Adrenal gland (tissue), 12 donors: Measurements from ENCODE around the gene MAN2B2. TPM values are rescaled to one million over a fixed set of nuclear protein-coding genes. Genes with fewer than 3 reads are reported as not detected.

Source experiments
- DNase-seq, 7 donors: peaks; one replicate each; pipeline ENCODE4 v3.0.0-alpha.2; 2019 to 2020
- H3K27ac ChIP-seq, 5 donors: fragments of 200-600 bp; sonication (generic) in 4 of 5; 1 replicate in 3 of 5; 2 replicates in 2 of 5; pipeline versions ENCODE4 v1.5.1 to v1.8.0; 2016 to 2020; ENCODE audit warnings: mild to moderate bottlenecking in 1 of 5
- H3K27me3 ChIP-seq: fragments of 200-600 bp; 2 replicates; pipeline ENCODE4 v1.8.0; 2021
- H3K36me3 ChIP-seq, 2 donors: fragments of 200-600 bp; replicated peaks in 1 of 2; 1 replicate in 1 of 2; 2 replicates in 1 of 2; pipeline versions ENCODE4 v1.5.1 to v1.8.0; 2018 to 2022
- H3K4me1 ChIP-seq, 2 donors: fragments of 200-600 bp; replicated peaks in 1 of 2; 1 replicate in 1 of 2; 2 replicates in 1 of 2; pipeline versions ENCODE4 v1.5.1 to v1.8.0; 2018 to 2021
- H3K4me3 ChIP-seq, 4 donors: fragments of 200-600 bp; sonication (generic) in 3 of 4; one replicate each; pipeline ENCODE4 v1.5.1; 2016 to 2018
- H3K9me3 ChIP-seq, 3 donors: fragments of 200-600 bp; sonication (generic) in 1 of 3; replicated peaks in 1 of 3; 1 replicate in 2 of 3; 2 replicates in 1 of 3; pipeline versions ENCODE4 v1.5.1 to v1.8.0; 2016 to 2021
- CTCF ChIP-seq, 6 experiments: fragments of 450-650 bp in 4 of 6; fragments of 200-600 bp in 2 of 6; sonication (generic) in 1 of 6; IDR thresholded peaks; 1 replicate in 5 of 6; 2 replicates in 1 of 6; pipeline versions ENCODE4 v1.5.1 to v1.8.0; 2016 to 2021; ENCODE audit warnings: antibody characterized with exemption in 6 of 6, mild to moderate bottlenecking in 2 of 6, moderate library complexity in 1 of 6
- POLR2A ChIP-seq, 2 donors: fragments of 450-650 bp; IDR thresholded peaks; one replicate each; pipeline ENCODE4 v1.6.1; 2017; ENCODE audit warnings: antibody characterized with exemption in 2 of 2, mild to moderate bottlenecking in 2 of 2, moderate library complexity in 1 of 2
- WGBS, 4 donors: extraction: QIAGEN DNeasy Blood & Tissue Kit in 2 of 4; methylation state at CpG; one replicate each; pipeline versions ENCODE4 v1.1.5 to v1.1.7; 2013 to 2017; 5-methylcytosine and 5-hydroxymethylcytosine counted together
- intact Hi-C, 2 donors: fragments of 100-400 bp; cut with DNase I; formaldehyde crosslinking; loops; one replicate each; pipeline versions ENCODE4 v1.14.1 to v1.15.0; 2022 to 2023
- polyA plus RNA-seq, 3 donors: library from polyadenylated mRNA; stranded (reverse); fragments of 200-250 nt in 2 of 3; fragments of 350-450 nt in 1 of 3; fragmentation: Illumina TruSeq in 1 of 3; extraction: RNeasy Lipid Tissue Mini Kit (QIAGEN cat#74804) in 1 of 3; gene quantifications; one replicate each; pipeline ENCODE4 v1.2.3, GENCODE V29; 2013 to 2014
- total RNA-seq, 9 donors: library from RNA; depleted of rRNA in 4 of 9; stranded (reverse); fragments of >200 nt in 4 of 9; fragments of 120-200 nt in 1 of 9; fragmentation: NEBNext Ultra II Directional in 1 of 9; extraction: Animal tissue kit (Norgen Biotek cat#: 25700) in 1 of 9; gene quantifications; one replicate each; pipeline versions ENCODE4 v1.1.0 to v1.2.4, GENCODE V29; 2013 to 2023
- donor health status: healthy with polysubstance abuse.
- donor health status: Bipolar disorder and iron deficiency.
- donor health status: DM: yes; HTN: yes; CAD: no.
- donor health status: DM: no; HTN: no; CAD: no.
- donor health status: DM: no; HTN: no; CAD: no.
- donor health status: DM: yes; HTN: yes; CAD: no.

The MAN2B2 gene
- total and polyA plus RNA-seq, 12 donors: 9.3 to 50.6 (median 27.7) TPM

- Histone ChIP-seq H3K36me3 (no peaks in the 10 kb centered on the region), H3K4me1 (peaks cover 0 to 9% of the 10 kb centered on the region in 2 donors), H3K9me3 (no peaks in the 10 kb centered on the region), H3K27me3 (no peaks in the 10 kb centered on the region), H3K4me3 (no peak overlapping the region), H3K27ac (no peak overlapping the region)
- peak in 1 of 7 donors; percentile 49 for DNase-seq
- TF ChIP-seq CTCF (IDR thresholded peaks at IDR 0.05) (no peak), POLR2A (IDR thresholded peaks at IDR 0.05) (no peak)
- 63 to 75% (median 70%) methylated on average over 49 to 65 of the region's 65 CpGs for WGBS, 4 donors
- intact Hi-C loops: no loop called here
Observed at GRCh38 chr4:6657242-6658208, 82.5 kb downstream of the MAN2B2 start.

GRCh38 chr4:6658209-6658595 lies 83.2 kb downstream of the MAN2B2 start:
- Histone ChIP-seq H3K27me3 (no peaks in the 10 kb centered on the region), H3K4me1 (peaks cover 0 to 9% of the 10 kb centered on the region in 2 donors), H3K36me3 (no peaks in the 10 kb centered on the region), H3K27ac (peak overlapping the region in 3 of 5 donors; percentile 27 to 73 (median 36)), H3K4me3 (peak overlapping the region in 2 of 4 donors; percentile 13 to 48), H3K9me3 (no peaks in the 10 kb centered on the region)
- DNase-seq: peak in 1 of 7 donors; percentile 50
- intact Hi-C loops: no loop called here
- TF ChIP-seq POLR2A (IDR thresholded peaks at IDR 0.05): no peak
- 76 to 90% (median 83%) methylated on average over 7 of the region's 7 CpGs for WGBS, 4 donors

GRCh38 chr4:6658597-6659075 lies 83.6 kb downstream of the MAN2B2 start:
- H3K9me3 ChIP-seq: no peaks in the 10 kb centered on the region
- 6 to 32% (median 9%) methylated on average over 29 to 52 of the region's 52 CpGs for whole genome bisulfite sequencing, 4 donors
- no peak for TF ChIP-seq CTCF (IDR thresholded peaks at IDR 0.05)
- TF ChIP-seq POLR2A (IDR thresholded peaks at IDR 0.05): no peak
- H3K4me3 ChIP-seq: peak overlapping the region in 2 of 4 donors; percentile 13 to 48
- peak in 6 of 7 donors; percentile 37 to 66 (median 46) for DNase-seq
- peaks cover 1 to 9% of the 10 kb centered on the region in 2 donors for H3K4me1 ChIP-seq
- no peaks in the 10 kb centered on the region for H3K27me3 ChIP-seq
- intact Hi-C loops: no loop called here
- H3K36me3 ChIP-seq: no peaks in the 10 kb centered on the region
- peak overlapping the region in 4 of 5 donors; percentile 27 to 73 (median 34) for H3K27ac ChIP-seq

GRCh38 chr4:6659897-6660296 lies 84.9 kb downstream of the MAN2B2 start:
- H3K27me3 ChIP-seq: no peaks in the 10 kb centered on the region
- 58 to 72% (median 64%) methylated on average over 2 of the region's 2 CpGs for WGBS, 4 donors
- intact Hi-C loops: no loop called here
- TF ChIP-seq POLR2A (IDR thresholded peaks at IDR 0.05) (no peak), CTCF (IDR thresholded peaks at IDR 0.05) (no peak)
- H3K36me3 ChIP-seq: no peaks in the 10 kb centered on the region
- H3K4me3 ChIP-seq: no peak overlapping the region
- H3K9me3 ChIP-seq: no peaks in the 10 kb centered on the region
- H3K4me1 ChIP-seq: peaks cover 7 to 9% of the 10 kb centered on the region in 2 donors
- H3K27ac ChIP-seq: peak overlapping the region in 1 of 5 donors; percentile 26
- DNase-seq: peak in 3 of 7 donors; percentile 33 to 46 (median 40)
